ENCODE results near the gene EXT2.

EXT2 gene

DNA sequence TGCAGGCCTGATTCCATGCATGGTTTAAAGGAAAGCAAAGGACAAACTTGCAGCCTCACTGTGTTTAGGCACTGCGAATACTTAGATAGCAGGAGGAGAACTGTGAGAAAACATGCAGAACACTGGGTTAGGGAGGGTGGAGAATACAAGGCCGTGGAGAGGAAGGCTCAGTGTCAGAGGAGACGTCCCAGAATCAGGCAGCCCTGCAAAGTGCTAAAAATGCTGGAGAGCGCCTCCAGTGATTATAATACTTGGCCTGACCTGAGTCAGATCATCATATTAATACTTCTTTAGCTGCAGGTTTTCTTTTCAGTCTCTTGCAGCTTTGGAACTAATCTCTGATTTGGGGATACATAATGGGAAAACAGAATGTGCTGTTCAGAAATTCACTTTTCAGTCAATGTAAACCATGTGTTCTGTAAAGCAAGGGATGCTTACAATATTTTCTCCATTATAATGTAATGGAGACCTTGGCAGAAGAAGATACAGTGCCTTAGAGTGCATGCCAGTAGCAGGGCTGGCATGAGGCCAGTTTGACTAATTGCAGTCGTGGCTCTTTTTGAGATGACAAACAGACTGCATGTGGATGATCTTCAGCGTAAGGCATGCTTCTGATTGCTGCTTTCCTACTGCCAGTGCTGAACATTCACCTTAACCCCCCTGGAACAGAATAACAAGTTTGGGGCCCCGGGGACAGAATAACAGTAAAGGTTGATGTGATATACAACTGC, 16.8 kb downstream of the EXT2 start:
- H3K4me2 ChIP-seq (ENCODE audit: low read length), result no peak overlapping the region
- no peak overlapping the region for H3K4me3 ChIP-seq (ENCODE audit: low read length)
- no peaks in the 10 kb centered on the region for H3K9me3 ChIP-seq (ENCODE audit: insufficient read depth, low read length)
- H2AFZ ChIP-seq (ENCODE audit: low read depth, low read length), result no peak overlapping the region
- H4K20me1 ChIP-seq (ENCODE audit: insufficient read depth, low read length), result no peaks in the 10 kb centered on the region
- no peaks in the 10 kb centered on the region for H3K27me3 ChIP-seq (ENCODE audit: low read depth, low read length)
- H3K36me3 ChIP-seq (replicated peaks; ENCODE audit: low read depth, low read length), result peaks cover 21% of the 10 kb centered on the region
- H3K27ac ChIP-seq (ENCODE audit: low read length), result no peak overlapping the region
- H3K4me1 ChIP-seq (ENCODE audit: low read length), result peaks cover 18% of the 10 kb centered on the region
- H3K79me2 ChIP-seq (ENCODE audit: low read length), result no peaks in the 10 kb centered on the region
- TF ChIP-seq EZH2phosphoT487 (IDR thresholded peaks at IDR 0.05; ENCODE audit: low read depth), result no peak
- TF ChIP-seq, protein P1, sequence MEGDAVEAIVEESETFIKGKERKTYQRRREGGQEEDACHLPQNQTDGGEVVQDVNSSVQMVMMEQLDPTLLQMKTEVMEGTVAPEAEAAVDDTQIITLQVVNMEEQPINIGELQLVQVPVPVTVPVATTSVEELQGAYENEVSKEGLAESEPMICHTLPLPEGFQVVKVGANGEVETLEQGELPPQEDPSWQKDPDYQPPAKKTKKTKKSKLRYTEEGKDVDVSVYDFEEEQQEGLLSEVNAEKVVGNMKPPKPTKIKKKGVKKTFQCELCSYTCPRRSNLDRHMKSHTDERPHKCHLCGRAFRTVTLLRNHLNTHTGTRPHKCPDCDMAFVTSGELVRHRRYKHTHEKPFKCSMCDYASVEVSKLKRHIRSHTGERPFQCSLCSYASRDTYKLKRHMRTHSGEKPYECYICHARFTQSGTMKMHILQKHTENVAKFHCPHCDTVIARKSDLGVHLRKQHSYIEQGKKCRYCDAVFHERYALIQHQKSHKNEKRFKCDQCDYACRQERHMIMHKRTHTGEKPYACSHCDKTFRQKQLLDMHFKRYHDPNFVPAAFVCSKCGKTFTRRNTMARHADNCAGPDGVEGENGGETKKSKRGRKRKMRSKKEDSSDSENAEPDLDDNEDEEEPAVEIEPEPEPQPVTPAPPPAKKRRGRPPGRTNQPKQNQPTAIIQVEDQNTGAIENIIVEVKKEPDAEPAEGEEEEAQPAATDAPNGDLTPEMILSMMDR (IDR thresholded peaks at IDR 0.05; ENCODE audit: low read depth, low read length), result no peak
- H3K9ac ChIP-seq (ENCODE audit: low read length), result no peak overlapping the region

DNA sequence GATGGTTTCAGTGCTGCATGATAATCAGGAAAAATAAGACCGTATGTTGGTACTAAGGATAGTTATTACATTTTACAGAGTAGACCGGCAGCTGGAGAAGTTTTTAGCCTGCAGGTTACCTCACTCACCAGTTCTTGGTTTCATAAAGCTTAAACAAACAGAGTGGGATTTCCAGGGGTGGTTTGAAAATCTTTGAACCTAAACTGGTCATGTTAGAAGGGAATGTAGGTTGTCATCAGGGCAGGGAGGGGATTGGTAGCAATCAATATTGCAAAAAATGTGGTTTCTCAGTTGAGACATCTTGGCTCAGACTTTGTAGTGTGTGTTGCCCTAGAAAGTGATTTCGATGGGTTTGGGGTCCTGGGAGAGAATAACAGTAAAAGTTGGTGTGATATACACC, 17.5 kb downstream of the EXT2 start:
- TF ChIP-seq, protein P1 (IDR thresholded peaks at IDR 0.05; ENCODE audit: low read depth, low read length), result no peak
- TF ChIP-seq EZH2phosphoT487 (IDR thresholded peaks at IDR 0.05; ENCODE audit: low read depth), result no peak
- Histone ChIP-seq H3K9me3 (ENCODE audit: insufficient read depth, low read length) (no peaks in the 10 kb centered on the region), H3K4me3 (ENCODE audit: low read length) (no peak overlapping the region), H4K20me1 (ENCODE audit: insufficient read depth, low read length) (no peaks in the 10 kb centered on the region), H3K9ac (ENCODE audit: low read length) (no peak overlapping the region), H3K4me1 (ENCODE audit: low read length) (peaks cover 18% of the 10 kb centered on the region), H3K79me2 (ENCODE audit: low read length) (no peaks in the 10 kb centered on the region), H3K36me3 (replicated peaks; ENCODE audit: low read depth, low read length) (peaks cover 21% of the 10 kb centered on the region), H2AFZ (ENCODE audit: low read depth, low read length) (no peak overlapping the region), H3K27me3 (ENCODE audit: low read depth, low read length) (no peaks in the 10 kb centered on the region), H3K27ac (ENCODE audit: low read length) (no peak overlapping the region), H3K4me2 (ENCODE audit: low read length) (no peak overlapping the region)

DNA sequence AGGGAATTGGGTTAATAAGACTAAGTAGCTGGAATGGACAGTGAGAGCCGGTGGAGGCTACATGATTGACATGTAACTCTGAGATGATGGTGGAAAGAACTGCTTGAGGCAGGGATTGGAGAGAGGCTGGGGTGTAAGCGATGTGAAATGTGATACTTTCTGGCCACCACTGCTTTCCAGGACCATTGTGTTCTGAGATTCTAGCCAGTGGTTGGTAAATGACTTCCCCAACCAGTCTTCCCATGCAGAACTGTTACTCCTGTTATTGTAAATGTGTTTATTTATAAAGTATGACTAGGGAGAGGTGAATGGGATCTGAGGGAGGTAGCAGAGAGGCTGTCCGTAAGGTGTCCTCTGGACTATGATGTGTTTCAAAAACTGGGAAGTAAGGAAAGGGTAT, 18.1 kb downstream of the EXT2 start:
- Histone ChIP-seq H3K4me2 (ENCODE audit: low read length) (no peak overlapping the region), H2AFZ (ENCODE audit: low read depth, low read length) (no peak overlapping the region)

DNA sequence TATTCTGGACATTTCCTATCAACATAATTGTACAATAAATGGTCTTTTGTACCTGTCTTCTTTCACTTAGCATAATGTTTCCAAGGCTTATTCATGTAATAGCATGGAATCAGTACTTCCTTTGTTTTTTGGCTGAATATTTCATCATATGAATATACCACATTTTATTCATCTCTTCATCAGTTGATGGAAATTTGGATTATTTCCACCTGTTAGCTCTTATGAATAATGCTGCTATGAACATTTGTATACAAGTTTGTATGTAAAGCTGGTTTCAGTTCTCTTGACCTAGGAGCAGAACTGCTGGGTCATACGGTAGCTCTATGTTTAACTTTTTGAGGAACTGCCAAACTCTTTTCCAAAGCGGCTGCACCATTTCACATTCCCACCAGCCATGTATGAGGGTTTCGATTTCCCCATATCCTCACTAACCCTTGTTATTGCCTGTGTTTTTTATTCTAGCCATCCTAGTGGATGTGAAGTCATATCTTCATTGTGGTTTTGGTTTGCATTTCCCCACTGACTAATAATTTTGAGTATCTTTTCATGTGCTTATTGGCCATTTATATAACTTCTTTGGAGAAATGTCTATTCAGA, 20.9 kb downstream of the EXT2 start:
- peaks cover 14% of the 10 kb centered on the region for H3K4me1 ChIP-seq (ENCODE audit: low read length)
- no peak overlapping the region for H3K4me3 ChIP-seq (ENCODE audit: low read length)
- H3K27ac ChIP-seq (ENCODE audit: low read length), result no peak overlapping the region
- TF ChIP-seq, protein P1 (IDR thresholded peaks at IDR 0.05; ENCODE audit: low read depth, low read length), result no peak
- no peak for TF ChIP-seq EZH2phosphoT487 (IDR thresholded peaks at IDR 0.05; ENCODE audit: low read depth)
- no peak overlapping the region for H2AFZ ChIP-seq (ENCODE audit: low read depth, low read length)
- no peaks in the 10 kb centered on the region for H3K79me2 ChIP-seq (ENCODE audit: low read length)
- no peak overlapping the region for H3K4me2 ChIP-seq (ENCODE audit: low read length)
- no peak overlapping the region for H3K9ac ChIP-seq (ENCODE audit: low read length)
- no peaks in the 10 kb centered on the region for H4K20me1 ChIP-seq (ENCODE audit: insufficient read depth, low read length)
- H3K9me3 ChIP-seq (ENCODE audit: insufficient read depth, low read length), result no peaks in the 10 kb centered on the region
- no peaks in the 10 kb centered on the region for H3K27me3 ChIP-seq (ENCODE audit: low read depth, low read length)
- H3K36me3 ChIP-seq (replicated peaks; ENCODE audit: low read depth, low read length), result peaks cover 11% of the 10 kb centered on the region

More for the DNA sequence above, 18.1 kb downstream of the EXT2 start:
- Histone ChIP-seq H3K9me3 (ENCODE audit: insufficient read depth, low read length) (no peaks in the 10 kb centered on the region), H3K4me3 (ENCODE audit: low read length) (no peak overlapping the region), H3K9ac (ENCODE audit: low read length) (no peak overlapping the region), H4K20me1 (ENCODE audit: insufficient read depth, low read length) (no peaks in the 10 kb centered on the region), H3K4me1 (ENCODE audit: low read length) (peaks cover 18% of the 10 kb centered on the region), H3K36me3 (replicated peaks; ENCODE audit: low read depth, low read length) (peaks cover 21% of the 10 kb centered on the region), H3K79me2 (ENCODE audit: low read length) (no peaks in the 10 kb centered on the region), H3K27ac (ENCODE audit: low read length) (no peak overlapping the region), H3K27me3 (ENCODE audit: low read depth, low read length) (no peaks in the 10 kb centered on the region)
- TF ChIP-seq EZH2phosphoT487 (IDR thresholded peaks at IDR 0.05; ENCODE audit: low read depth), result no peak
- TF ChIP-seq, protein P1 (IDR thresholded peaks at IDR 0.05; ENCODE audit: low read depth, low read length), result no peak

Data from OCI-LY3 (cell line).